Hepatocyte (in vitro differentiated cells): ENCODE results near the gene SERTAD2. TPM values are rescaled to one million over a fixed set of nuclear protein-coding genes. Genes with fewer than 3 reads are reported as not detected.

Experiments used
- DNase-seq: peaks from one replicate; pipeline ENCODE4 v3.0.0-alpha.2; 2016; ENCODE audit warnings: low spot score
- H2AFZ ChIP-seq: fragments of 200-600 bp; sonication (generic); 2 replicates; pipeline ENCODE4 v1.6.0; 2016; ENCODE audit warnings: antibody characterized with exemption, mild to moderate bottlenecking
- H3K27ac ChIP-seq: fragments of 200-600 bp; sonication (generic); 2 replicates; pipeline ENCODE4 v1.5.1; 2016; ENCODE audit warnings: mild to moderate bottlenecking
- H3K27me3 ChIP-seq: fragments of 200-600 bp; sonication (generic); 2 replicates; pipeline ENCODE4 v1.6.1; 2016
- H3K36me3 ChIP-seq: fragments of 200-600 bp; sonication (generic); replicated peaks from 2 replicates; pipeline ENCODE4 v1.5.1; 2016; ENCODE audit warnings: low read depth; ENCODE audit not compliant: insufficient read depth
- H3K4me1 ChIP-seq: fragments of 200-600 bp; sonication (generic); 2 replicates; pipeline ENCODE4 v1.5.1; 2016; ENCODE audit warnings: mild to moderate bottlenecking, moderate library complexity; ENCODE audit not compliant: insufficient read depth
- H3K4me2 ChIP-seq: fragments of 200-600 bp; sonication (generic); 2 replicates; pipeline ENCODE4 v1.6.0; 2016
- H3K4me3 ChIP-seq: fragments of 200-600 bp; sonication (generic); 2 replicates; pipeline ENCODE4 v1.5.1; 2016; ENCODE audit warnings: mild to moderate bottlenecking
- H3K79me2 ChIP-seq: fragments of 200-600 bp; sonication (generic); 2 replicates; pipeline ENCODE4 v1.6.0; 2017; ENCODE audit warnings: mild to moderate bottlenecking
- H3K9me2 ChIP-seq: fragments of 200-600 bp; sonication (generic); replicated peaks from 2 replicates; pipeline ENCODE4 v1.6.0; 2017; ENCODE audit warnings: mild to moderate bottlenecking; ENCODE audit not compliant: insufficient read depth
- H3K9me3 ChIP-seq: fragments of 200-600 bp; sonication (generic); 2 replicates; pipeline ENCODE4 v1.5.1; 2016; ENCODE audit warnings: low read depth, mild to moderate bottlenecking
- H4K20me1 ChIP-seq: fragments of 200-600 bp; sonication (generic); 2 replicates; pipeline ENCODE4 v1.6.0; 2016; ENCODE audit warnings: mild to moderate bottlenecking; ENCODE audit not compliant: insufficient read depth, poor library complexity, severe bottlenecking
- EZH2 ChIP-seq: fragments of 200-600 bp; sonication (generic); IDR thresholded peaks from 2 replicates; pipeline ENCODE4 v1.6.1; 2016; ENCODE audit warnings: antibody characterized with exemption, mild to moderate bottlenecking, borderline replicate concordance
- EZH2phosphoT487 ChIP-seq: fragments of 200-600 bp; sonication (generic); IDR thresholded peaks from one replicate; pipeline ENCODE4 v1.6.1; 2018; ENCODE audit warnings: antibody characterized with exemption, mild to moderate bottlenecking, low read depth, moderate library complexity; ENCODE audit not compliant: unreplicated experiment, severe bottlenecking
- WGBS: methylation state at CpG from one replicate; pipeline ENCODE4 v1.1.6; 2016; ENCODE audit warnings: low lambda C conversion rate; ENCODE audit errors: missing lambda C conversion rate; 5-methylcytosine and 5-hydroxymethylcytosine counted together
- polyA plus RNA-seq: library from polyadenylated mRNA; unstranded; fragments of >200 nt; fragmentation: Nextera tagmentation; extraction: Ambion mirVana; gene quantifications from 2 replicates; pipeline ENCODE4 v1.2.1, GENCODE V29; 2016
- total RNA-seq: library from RNA; depleted of rRNA; stranded (reverse); fragments of >200 nt; gene quantifications from 2 replicates; pipeline ENCODE4 v1.2.3, GENCODE V29; 2014
- TF ChIP-seq, protein P1 (sequence below): fragments of 200-600 bp; sonication (generic); IDR thresholded peaks from 2 replicates; pipeline ENCODE4 v1.5.1; 2016; ENCODE audit warnings: antibody characterized with exemption, mild to moderate bottlenecking; ENCODE audit not compliant: poor library complexity

Gene SERTAD2
- total and polyA plus RNA-seq, 2 experiments from 2014 or later: 13.8 to 23.8 TPM

DNA sequence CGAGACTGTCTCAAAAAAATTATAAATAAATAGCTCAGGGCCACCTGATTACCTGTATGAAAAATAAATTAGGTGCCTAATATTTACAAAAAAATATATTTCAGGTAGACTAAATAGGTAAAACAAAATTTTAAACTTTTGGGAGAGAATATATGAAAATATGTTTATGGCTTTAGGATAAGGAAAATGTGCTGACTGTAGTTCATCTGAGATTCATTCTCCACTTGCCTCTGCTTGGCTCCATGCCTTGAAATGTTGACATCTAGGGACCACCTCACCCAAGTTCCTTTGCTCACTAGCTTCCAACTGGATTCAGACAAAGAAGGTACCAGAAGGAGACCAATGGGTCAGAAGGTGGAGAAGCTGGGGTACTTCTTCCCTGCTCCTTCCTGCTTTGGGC lies 9.7 kb upstream of the SERTAD2 start:
- Histone ChIP-seq H2AFZ (no peak overlapping the region), H3K9me3 (no peaks in the 10 kb centered on the region), H3K4me3 (no peak overlapping the region), H3K79me2 (no peaks in the 10 kb centered on the region), H3K4me1 (no peaks in the 10 kb centered on the region), H3K27me3 (no peaks in the 10 kb centered on the region), H3K27ac (no peak overlapping the region), H3K9me2 (no peaks in the 10 kb centered on the region), H4K20me1 (no peaks in the 10 kb centered on the region), H3K4me2 (no peak overlapping the region), H3K36me3 (no peaks in the 10 kb centered on the region)
- no peak for DNase-seq
- WGBS: 100% methylated on average over 1 of the region's 1 CpG
- no peak for TF ChIP-seq EZH2phosphoT487
- TF ChIP-seq, protein P1, sequence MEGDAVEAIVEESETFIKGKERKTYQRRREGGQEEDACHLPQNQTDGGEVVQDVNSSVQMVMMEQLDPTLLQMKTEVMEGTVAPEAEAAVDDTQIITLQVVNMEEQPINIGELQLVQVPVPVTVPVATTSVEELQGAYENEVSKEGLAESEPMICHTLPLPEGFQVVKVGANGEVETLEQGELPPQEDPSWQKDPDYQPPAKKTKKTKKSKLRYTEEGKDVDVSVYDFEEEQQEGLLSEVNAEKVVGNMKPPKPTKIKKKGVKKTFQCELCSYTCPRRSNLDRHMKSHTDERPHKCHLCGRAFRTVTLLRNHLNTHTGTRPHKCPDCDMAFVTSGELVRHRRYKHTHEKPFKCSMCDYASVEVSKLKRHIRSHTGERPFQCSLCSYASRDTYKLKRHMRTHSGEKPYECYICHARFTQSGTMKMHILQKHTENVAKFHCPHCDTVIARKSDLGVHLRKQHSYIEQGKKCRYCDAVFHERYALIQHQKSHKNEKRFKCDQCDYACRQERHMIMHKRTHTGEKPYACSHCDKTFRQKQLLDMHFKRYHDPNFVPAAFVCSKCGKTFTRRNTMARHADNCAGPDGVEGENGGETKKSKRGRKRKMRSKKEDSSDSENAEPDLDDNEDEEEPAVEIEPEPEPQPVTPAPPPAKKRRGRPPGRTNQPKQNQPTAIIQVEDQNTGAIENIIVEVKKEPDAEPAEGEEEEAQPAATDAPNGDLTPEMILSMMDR: no peak
- no peak for TF ChIP-seq EZH2

DNA sequence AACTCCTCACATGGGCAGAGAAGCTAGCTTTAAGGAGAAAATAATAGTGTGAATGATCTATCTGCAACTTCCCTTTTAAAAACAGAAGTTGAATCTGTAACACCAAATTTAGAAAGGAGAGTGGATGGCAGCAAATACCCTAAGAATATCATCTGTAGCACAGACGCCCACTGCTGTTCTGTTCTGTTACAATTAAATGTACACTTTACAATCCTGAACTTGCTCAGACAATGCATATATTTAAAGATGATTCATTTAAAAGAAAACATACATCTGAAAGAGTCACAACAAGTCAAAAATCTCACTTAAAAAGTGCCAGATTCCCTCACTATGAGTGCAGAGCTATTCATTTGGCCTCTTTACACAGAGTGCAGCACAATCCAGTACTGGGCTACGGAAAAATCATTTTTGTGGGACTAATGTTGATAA lies 8.0 kb upstream of the SERTAD2 start:
- H3K4me2 ChIP-seq: no peak overlapping the region
- no peaks in the 10 kb centered on the region for H3K79me2 ChIP-seq
- H3K36me3 ChIP-seq: no peaks in the 10 kb centered on the region
- H3K27me3 ChIP-seq: no peaks in the 10 kb centered on the region
- H3K9me3 ChIP-seq: no peaks in the 10 kb centered on the region
- no peak overlapping the region for H2AFZ ChIP-seq
- no peak for TF ChIP-seq EZH2phosphoT487
- TF ChIP-seq EZH2: no peak
- TF ChIP-seq, protein P1: no peak
- H3K9me2 ChIP-seq: no peaks in the 10 kb centered on the region
- no peak overlapping the region for H3K27ac ChIP-seq
- H4K20me1 ChIP-seq: no peaks in the 10 kb centered on the region
- no peak for DNase-seq
- H3K4me3 ChIP-seq: no peak overlapping the region
- H3K4me1 ChIP-seq: no peaks in the 10 kb centered on the region
- WGBS: 90% methylated on average over 2 of the region's 2 CpGs

DNA sequence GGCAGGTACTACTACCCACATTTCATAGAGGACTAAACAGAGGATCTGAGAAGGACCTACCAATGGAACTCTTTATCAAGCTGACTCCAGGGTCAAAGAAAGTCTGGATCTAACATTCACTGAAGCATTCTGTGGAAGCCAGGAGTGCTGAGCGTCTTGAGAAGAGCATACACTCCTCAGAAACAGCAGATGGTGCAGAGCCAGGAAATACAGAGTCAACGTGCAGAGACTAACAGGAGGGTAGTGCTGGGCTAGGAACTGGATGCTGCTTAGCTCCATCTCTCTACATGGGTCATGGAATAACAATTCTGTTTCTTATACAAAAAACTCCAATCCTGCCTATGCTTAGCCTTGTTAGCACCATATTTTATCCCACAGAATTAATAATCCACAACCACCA lies 5.5 kb upstream of the SERTAD2 start:
- no peak overlapping the region for H2AFZ ChIP-seq
- H3K27ac ChIP-seq: no peak overlapping the region
- H3K36me3 ChIP-seq: no peaks in the 10 kb centered on the region
- H3K4me1 ChIP-seq: peaks cover 12% of the 10 kb centered on the region
- no peaks in the 10 kb centered on the region for H3K9me2 ChIP-seq
- no peaks in the 10 kb centered on the region for H3K27me3 ChIP-seq
- TF ChIP-seq EZH2: no peak
- TF ChIP-seq, protein P1: no peak
- no peak for TF ChIP-seq EZH2phosphoT487
- no peak for DNase-seq
- H3K4me3 ChIP-seq: no peak overlapping the region
- WGBS: 82% methylated on average over 2 of the region's 2 CpGs
- no peaks in the 10 kb centered on the region for H3K79me2 ChIP-seq
- no peak overlapping the region for H3K4me2 ChIP-seq
- no peaks in the 10 kb centered on the region for H4K20me1 ChIP-seq
- H3K9me3 ChIP-seq: no peaks in the 10 kb centered on the region

DNA sequence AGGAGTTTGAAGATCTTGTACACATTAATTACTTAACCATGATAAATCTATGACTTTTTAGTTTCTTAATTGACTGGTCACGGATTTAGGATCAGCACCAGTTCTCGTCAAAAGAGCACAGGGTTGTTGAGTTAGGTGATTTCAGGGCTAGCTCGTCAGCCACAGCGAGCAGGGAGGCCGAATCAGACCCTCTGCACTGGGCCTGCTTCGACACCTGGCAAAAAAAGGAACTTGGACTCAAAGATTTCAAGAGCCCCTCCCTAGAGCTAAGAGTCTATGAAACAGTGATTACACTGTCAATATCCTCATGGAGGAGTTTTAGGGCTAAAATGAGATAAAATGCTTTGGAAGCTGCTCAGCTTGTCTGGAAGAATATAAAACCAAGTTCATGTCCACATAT lies 4.6 kb upstream of the SERTAD2 start:
- no peak overlapping the region for H3K4me3 ChIP-seq
- no peaks in the 10 kb centered on the region for H3K9me3 ChIP-seq
- H2AFZ ChIP-seq: no peak overlapping the region
- H3K27me3 ChIP-seq: no peaks in the 10 kb centered on the region
- no peaks in the 10 kb centered on the region for H4K20me1 ChIP-seq
- H3K4me2 ChIP-seq: no peak overlapping the region
- peaks cover 12% of the 10 kb centered on the region for H3K4me1 ChIP-seq
- WGBS: 94% methylated on average over 6 of the region's 6 CpGs
- H3K9me2 ChIP-seq: no peaks in the 10 kb centered on the region
- H3K79me2 ChIP-seq: no peaks in the 10 kb centered on the region
- DNase-seq: no peak
- TF ChIP-seq EZH2 (no peak), EZH2phosphoT487 (no peak)
- TF ChIP-seq, protein P1: no peak
- no peak overlapping the region for H3K27ac ChIP-seq
- no peaks in the 10 kb centered on the region for H3K36me3 ChIP-seq
